SK-N-MC (cell line): ENCODE results near the gene OR12D3.

Source experiments
- EZH2 ChIP-seq: fragments of 200-600 bp; sonication (generic); IDR thresholded peaks from one replicate; pipeline ENCODE4 v1.6.1; 2017; ENCODE audit warnings: antibody characterized with exemption
- FOXP2 ChIP-seq: optimal IDR thresholded peaks from 2 replicates; pipeline ENCODE3; 2011; ENCODE audit warnings: mild to moderate bottlenecking, moderate library complexity; ENCODE audit not compliant: insufficient read depth; ENCODE audit errors: extremely low read length, control extremely low read depth
- POLR2AphosphoS5 ChIP-seq: IDR thresholded peaks from 2 replicates; pipeline ENCODE4 v1.6.1; 2012; ENCODE audit warnings: mild to moderate bottlenecking, low read depth, low read length, borderline replicate concordance

- TF ChIP-seq POLR2AphosphoS5 (no peak), EZH2 (no peak), FOXP2 (no peak)
Observed at GRCh38 chr6:29424168-29424567, 49.1 kb upstream of the OR12D3 start.
